Astrocyte (in vitro differentiated cells and primary cell): ENCODE results near the gene PTPRD.

Source experiments
- CTCF ChIP-seq: IDR thresholded peaks from 2 replicates; pipeline ENCODE4 v1.5.1; 2011; ENCODE audit warnings: low read depth, mild to moderate bottlenecking, inconsistent platforms, low read length, moderate library complexity; ENCODE audit not compliant: insufficient read depth
- EZH2 ChIP-seq: IDR thresholded peaks from 2 replicates; pipeline ENCODE4 v1.6.1; 2012; ENCODE audit warnings: mild to moderate bottlenecking, low read length, inconsistent platforms; ENCODE audit not compliant: insufficient read depth

- TF ChIP-seq CTCF (no peak), EZH2 (no peak)
Observed at GRCh38 chr9:8879284-8879683, 1733.5 kb downstream of the PTPRD start.
